Activated naive CD4-positive, alpha-beta T cell treated with anti-CD3 and anti-CD28 coated beads for 36 hours (primary cell): ENCODE results near the gene OR4E2. TPM values are rescaled to one million over a fixed set of nuclear protein-coding genes. Genes with fewer than 3 reads are reported as not detected.
A peak's percentile ranks its signal among the peaks of the same experiment; 100 is the strongest.
"Not testable (repeated sequence)": the region's sequence is repeated elsewhere in the genome, so short reads cannot be mapped to it uniquely, and the experiment has no call there.

ENCODE experiments used
- CTCF ChIA-PET: fragments of 350-600 bp; sonication (Branson Sonifier 250); formaldehyde crosslinking; loops from one replicate; lab custom pipeline; 2021; ENCODE audit warnings: antibody characterized with exemption; lab: Charles Lee
- DNase-seq: peaks from one replicate; pipeline ENCODE4 v3.0.0-alpha.2; 2020
- H3K27ac Mint-ChIP-seq: one replicate; pipeline ENCODE4 v1.8.0; 2021; ENCODE audit warnings: mild to moderate bottlenecking, mixed read lengths
- H3K27me3 Mint-ChIP-seq: one replicate; pipeline ENCODE4 v1.8.0; 2021; ENCODE audit warnings: low read depth, mixed read lengths
- H3K36me3 Mint-ChIP-seq: one replicate; pipeline ENCODE4 v1.8.0; 2021; ENCODE audit warnings: low read depth, mixed read lengths
- H3K4me1 Mint-ChIP-seq: one replicate; pipeline ENCODE4 v1.8.0; 2021; ENCODE audit warnings: low read depth, mixed read lengths
- H3K4me3 Mint-ChIP-seq: one replicate; pipeline ENCODE4 v1.8.0; 2021; ENCODE audit warnings: mild to moderate bottlenecking, moderate library complexity, mixed read lengths
- H3K9me3 Mint-ChIP-seq: one replicate; pipeline ENCODE4 v1.8.0; 2021; ENCODE audit warnings: mixed read lengths
- intact Hi-C: fragments of 100-400 bp; cut with micrococcal nuclease; formaldehyde crosslinking; loops from one replicate; pipeline ENCODE4 v1.15.1; 2023
- total RNA-seq, 2 experiments: library from RNA; stranded (reverse); gene quantifications; one replicate each; pipeline ENCODE4 v1.2.3, GENCODE V29; 2021

The OR4E2 gene
- not detected for total RNA-seq

GRCh38 chr14:21653331-21653885, at the start of gene OR4E2:
Gene OR4E2, plus strand, starts transcription at chr14:21653835. Its CDS starts 11,248 bp downstream, at chr14:21665083.
- no peak within 1 kb of the TSS for H3K4me3 Mint-ChIP-seq

DNA sequence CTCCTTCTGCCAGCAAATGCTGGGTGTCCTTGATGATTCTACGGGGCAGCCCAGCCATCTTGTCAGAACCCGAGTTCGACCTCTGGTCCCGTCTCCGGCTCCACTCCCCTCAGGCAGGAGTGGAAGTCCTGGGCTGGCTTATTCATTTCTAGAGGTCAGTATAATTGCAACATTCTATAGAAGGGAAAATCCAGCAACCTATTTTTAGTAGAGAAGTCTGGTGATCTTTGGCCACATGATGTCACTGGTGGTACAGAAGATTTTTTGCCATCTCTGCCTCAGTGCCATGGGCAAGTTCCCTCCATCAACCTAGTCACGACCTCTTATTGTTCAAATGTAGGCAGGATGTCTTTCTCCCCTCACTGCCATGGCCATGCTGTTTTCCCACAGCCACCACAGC, 41.3 kb upstream of the OR4E2 start:
- intact Hi-C loops = no loop called here
- Mint-ChIP-seq H3K4me3 (peak overlapping the region; percentile 1), H3K4me1 (no peaks in the 10 kb centered on the region), H3K27me3 (no peaks in the 10 kb centered on the region), H3K36me3 (no peaks in the 10 kb centered on the region), H3K27ac (no peak overlapping the region), H3K9me3 (no peaks in the 10 kb centered on the region)
- CTCF ChIA-PET = no interaction called here
- no peak for DNase-seq

More at GRCh38 chr14:21653331-21653885, at the start of gene OR4E2:
- Mint-ChIP-seq H3K9me3 (no peaks in the 10 kb centered on the region), H3K4me1 (no peaks in the 10 kb centered on the region), H3K36me3 (no peaks in the 10 kb centered on the region), H3K27me3 (peaks cover 9% of the 10 kb centered on the region), H3K27ac (no peak within 1 kb of the TSS)
- intact Hi-C loops = no loop called here
- no peak for DNase-seq
- CTCF ChIA-PET = interaction anchor here (0.9 to 1.2 kb wide), 2 partner anchors 12 to 58 kb away, joined by 3 read pairs; no protein-coding TSS in a partner anchor

GRCh38 chr14:21614240-21614639, 39.4 kb upstream of the OR4E2 start:
- CTCF ChIA-PET = interaction anchor here (0.7 kb wide), 1 partner anchor 133 kb away, joined by 4 read pairs; no protein-coding TSS in a partner anchor
- no peak overlapping the region for H3K4me3 Mint-ChIP-seq
- intact Hi-C loops = no loop called here
- H3K9me3 Mint-ChIP-seq = no peaks in the 10 kb centered on the region
- peak overlapping the region; percentile 11 for H3K27ac Mint-ChIP-seq
- DNase-seq = no peak
- H3K36me3 Mint-ChIP-seq = no peaks in the 10 kb centered on the region
- no peaks in the 10 kb centered on the region for H3K4me1 Mint-ChIP-seq
- H3K27me3 Mint-ChIP-seq = no peaks in the 10 kb centered on the region

- Mint-ChIP-seq H3K4me3 (peak overlapping the region; percentile 3), H3K27me3 (no peaks in the 10 kb centered on the region), H3K4me1 (no peaks in the 10 kb centered on the region), H3K9me3 (no peaks in the 10 kb centered on the region), H3K27ac (no peak overlapping the region), H3K36me3 (no peaks in the 10 kb centered on the region)
- CTCF ChIA-PET = no interaction called here
- DNase-seq = no peak
- intact Hi-C loops = no loop called here
Observed at GRCh38 chr14:21617614-21618013, 36.0 kb upstream of the OR4E2 start.

GRCh38 chr14:21626491-21627230, 27.0 kb upstream of the OR4E2 start:
- Mint-ChIP-seq H3K9me3 (no peaks in the 10 kb centered on the region), H3K27ac (no peak overlapping the region), H3K27me3 (peaks cover 10% of the 10 kb centered on the region), H3K4me3 (no peak overlapping the region), H3K36me3 (no peaks in the 10 kb centered on the region), H3K4me1 (no peaks in the 10 kb centered on the region)
- intact Hi-C loops = no loop called here
- no peak for DNase-seq
- CTCF ChIA-PET = no interaction called here

- DNase-seq, H3K4me3 Mint-ChIP-seq, H3K27ac Mint-ChIP-seq, H3K9me3 Mint-ChIP-seq, H3K27me3 Mint-ChIP-seq, H3K36me3 Mint-ChIP-seq, H3K4me1 Mint-ChIP-seq, intact Hi-C loops: not testable (repeated sequence)
- CTCF ChIA-PET = interaction anchor here (0.7 kb wide), 1 partner anchor 1085 kb away, joined by 5 read pairs; no protein-coding TSS in a partner anchor
Observed at GRCh38 chr14:21630503-21630902, 23.1 kb upstream of the OR4E2 start.

DNA sequence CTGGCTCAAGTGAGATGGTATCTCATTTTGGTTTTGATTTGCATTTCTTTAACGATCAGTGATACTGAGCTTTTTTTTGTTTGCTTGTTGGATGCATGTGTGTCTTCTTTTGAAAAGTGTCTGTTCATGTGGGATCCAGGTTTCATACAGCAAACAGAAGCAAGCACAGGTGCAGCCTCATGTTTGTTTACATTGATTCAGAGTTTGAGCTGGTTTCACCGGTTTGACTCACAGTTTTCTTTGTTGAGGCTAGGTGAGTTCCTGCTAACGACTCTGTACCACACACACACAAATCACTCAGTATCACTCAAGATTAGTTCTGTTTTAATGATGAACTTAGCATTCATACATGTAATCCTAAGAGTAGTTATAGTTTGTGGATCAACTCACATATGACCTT, 22.6 kb upstream of the OR4E2 start:
- no peak for DNase-seq
- intact Hi-C loops = no loop called here
- Mint-ChIP-seq H3K27me3 (peaks cover 8% of the 10 kb centered on the region), H3K36me3 (no peaks in the 10 kb centered on the region), H3K4me3 (no peak overlapping the region), H3K27ac (no peak overlapping the region), H3K9me3 (no peaks in the 10 kb centered on the region), H3K4me1 (no peaks in the 10 kb centered on the region)
- CTCF ChIA-PET = no interaction called here

DNA sequence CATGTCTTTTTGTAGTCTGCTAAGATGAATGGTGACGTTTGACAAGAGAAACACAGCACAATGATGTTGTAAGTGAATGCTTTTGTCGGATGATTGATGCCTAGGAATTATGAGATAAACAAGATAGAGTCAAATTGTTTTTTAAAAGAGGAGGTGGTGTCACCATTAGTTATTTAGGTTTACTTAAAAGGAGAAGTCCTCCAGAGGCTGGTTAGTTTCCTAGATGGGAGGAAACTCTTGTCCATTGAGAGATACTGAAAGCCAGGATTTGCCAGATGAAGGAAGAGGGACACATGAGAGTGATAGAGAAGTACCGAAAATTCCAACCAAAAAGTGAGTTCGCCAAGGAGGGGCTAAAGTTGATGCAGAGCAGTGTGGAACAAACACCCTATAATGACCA, 18.8 kb upstream of the OR4E2 start, which contains the start of gene OR10G2:
OR10G2 (minus strand) TSS at position 101 of the 400 bp plus-strand sequence; CDS start at position 3, 98 bp downstream.
- no peak within 1 kb of the TSS for H3K27ac Mint-ChIP-seq
- DNase-seq = no peak
- CTCF ChIA-PET = interaction anchor here (0.6 kb wide), 1 partner anchor 1142 kb away, joined by 3 read pairs; no protein-coding TSS in a partner anchor
- H3K4me1 Mint-ChIP-seq = no peaks in the 10 kb centered on the region
- no peaks in the 10 kb centered on the region for H3K36me3 Mint-ChIP-seq
- no peak within 1 kb of the TSS for H3K4me3 Mint-ChIP-seq
- peaks cover 5% of the 10 kb centered on the region for H3K27me3 Mint-ChIP-seq
- H3K9me3 Mint-ChIP-seq = no peaks in the 10 kb centered on the region
- intact Hi-C loops = no loop called here

- Mint-ChIP-seq H3K27ac (peak overlapping the region; percentile 59), H3K9me3 (no peaks in the 10 kb centered on the region), H3K36me3 (no peaks in the 10 kb centered on the region), H3K4me1 (peaks cover 3% of the 10 kb centered on the region), H3K27me3 (peaks cover 3% of the 10 kb centered on the region), H3K4me3 (peak overlapping the region; percentile 46)
- DNase-seq = no peak
- intact Hi-C loops = loop anchor here (5.0 kb wide), 2 partner anchors 890 to 915 kb away; no protein-coding TSS in a partner anchor
- CTCF ChIA-PET = interaction anchor here (1.3 kb wide), 1 partner anchor 68 kb away, joined by 4 read pairs; no protein-coding TSS in a partner anchor
Observed at GRCh38 chr14:21642683-21643082, 11.0 kb upstream of the OR4E2 start.

DNA sequence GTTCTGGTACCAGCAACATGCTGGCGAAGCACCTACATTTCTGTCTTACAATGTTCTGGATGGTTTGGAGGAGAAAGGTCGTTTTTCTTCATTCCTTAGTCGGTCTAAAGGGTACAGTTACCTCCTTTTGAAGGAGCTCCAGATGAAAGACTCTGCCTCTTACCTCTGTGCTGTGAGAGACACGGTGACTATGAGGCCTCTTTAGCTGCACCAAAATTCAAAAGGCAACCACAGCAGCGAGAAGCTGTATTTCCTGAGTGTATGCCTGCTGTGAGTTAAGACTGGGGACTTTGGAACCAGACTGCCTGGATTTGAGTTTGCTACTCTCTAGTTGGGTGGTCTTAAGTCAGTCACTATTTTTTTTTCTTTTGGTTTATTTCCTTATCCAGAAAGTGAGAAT, 10.2 kb upstream of the OR4E2 start:
- DNase-seq = no peak
- H3K27me3 Mint-ChIP-seq = peaks cover 6% of the 10 kb centered on the region
- H3K4me3 Mint-ChIP-seq = peak overlapping the region; percentile 47
- intact Hi-C loops = loop anchor here (5.0 kb wide), 2 partner anchors 889 to 914 kb away; no protein-coding TSS in a partner anchor
- CTCF ChIA-PET = interaction anchor here (0.5 to 1.3 kb wide), 3 partner anchors 22 to 91 kb away, joined by 3 to 4 read pairs (median 3); no protein-coding TSS in a partner anchor
- H3K27ac Mint-ChIP-seq = peak overlapping the region; percentile 75
- H3K9me3 Mint-ChIP-seq = no peaks in the 10 kb centered on the region
- no peaks in the 10 kb centered on the region for H3K36me3 Mint-ChIP-seq
- peaks cover 3% of the 10 kb centered on the region for H3K4me1 Mint-ChIP-seq

DNA sequence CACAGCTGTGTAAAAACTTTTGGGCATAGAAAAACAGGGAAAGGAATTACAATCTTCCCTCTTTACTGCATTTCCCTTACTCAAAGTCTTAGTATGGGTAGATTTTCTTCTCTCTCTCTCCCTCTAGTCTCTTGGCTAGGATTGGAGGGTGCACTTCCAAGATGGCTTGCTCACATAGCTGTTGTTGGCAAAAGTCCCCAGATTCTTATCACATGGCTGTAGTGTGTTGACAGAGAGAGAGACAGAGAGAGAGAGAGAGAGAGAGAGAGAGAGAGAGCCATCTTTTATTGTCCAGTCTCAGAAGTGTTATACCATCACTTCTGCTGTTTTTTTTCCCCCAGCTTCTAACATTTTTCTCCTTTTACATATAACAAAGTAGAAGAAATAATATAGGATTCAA, 6.3 kb upstream of the OR4E2 start:
- Mint-ChIP-seq H3K4me1 (no peaks in the 10 kb centered on the region), H3K27me3 (peaks cover 14% of the 10 kb centered on the region), H3K9me3 (no peaks in the 10 kb centered on the region), H3K4me3 (no peak overlapping the region), H3K27ac (no peak overlapping the region), H3K36me3 (no peaks in the 10 kb centered on the region)
- intact Hi-C loops = no loop called here
- no peak for DNase-seq
- CTCF ChIA-PET = no interaction called here

DNA sequence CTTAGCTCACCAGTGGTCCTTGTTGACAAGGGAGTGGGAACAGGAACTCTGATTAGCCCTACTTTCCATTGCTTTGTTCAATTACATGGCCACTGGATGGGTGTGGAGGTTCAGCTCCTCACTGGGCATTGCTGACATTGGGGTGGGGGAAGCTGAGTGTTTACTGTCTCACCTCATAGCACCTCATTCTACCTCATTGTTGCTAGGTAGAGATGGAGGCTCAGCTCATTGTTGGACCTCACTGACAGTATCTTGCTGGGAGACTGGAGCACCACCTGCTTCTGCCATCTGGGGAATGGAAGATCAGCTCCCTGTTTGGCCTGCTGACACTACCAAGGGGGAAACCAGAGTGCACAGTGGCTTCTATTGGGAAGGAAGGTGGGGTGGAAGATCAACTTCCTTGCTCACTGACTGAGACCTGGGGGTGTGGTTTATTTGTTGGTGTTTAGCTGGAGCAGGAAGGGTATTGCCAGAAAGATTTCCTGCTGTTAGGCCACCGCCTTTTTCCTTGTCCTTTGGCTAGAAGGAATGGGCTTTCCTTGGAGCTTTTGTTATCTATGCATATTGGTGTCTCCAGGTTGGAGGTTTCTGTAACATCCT, 1.3 kb upstream of the OR4E2 start:
- no peaks in the 10 kb centered on the region for H3K36me3 Mint-ChIP-seq
- no peaks in the 10 kb centered on the region for H3K4me1 Mint-ChIP-seq
- intact Hi-C loops = no loop called here
- no peak overlapping the region for H3K4me3 Mint-ChIP-seq
- no peaks in the 10 kb centered on the region for H3K9me3 Mint-ChIP-seq
- CTCF ChIA-PET = interaction anchor here (1.2 to 1.8 kb wide), 2 partner anchors 12 to 13 kb away, joined by 3 to 4 read pairs; no protein-coding TSS in a partner anchor
- no peak overlapping the region for H3K27ac Mint-ChIP-seq
- H3K27me3 Mint-ChIP-seq = peaks cover 14% of the 10 kb centered on the region
- no peak for DNase-seq
